IPS DF 19.7 (cell line): ENCODE data around the gene CARS1.

ENCODE experiments used
- DNase-seq: peaks from one replicate; pipeline ENCODE4 v3.0.0-alpha.2; 2013; ENCODE audit warnings: low read depth, low spot score

CARS1 gene

DNA sequence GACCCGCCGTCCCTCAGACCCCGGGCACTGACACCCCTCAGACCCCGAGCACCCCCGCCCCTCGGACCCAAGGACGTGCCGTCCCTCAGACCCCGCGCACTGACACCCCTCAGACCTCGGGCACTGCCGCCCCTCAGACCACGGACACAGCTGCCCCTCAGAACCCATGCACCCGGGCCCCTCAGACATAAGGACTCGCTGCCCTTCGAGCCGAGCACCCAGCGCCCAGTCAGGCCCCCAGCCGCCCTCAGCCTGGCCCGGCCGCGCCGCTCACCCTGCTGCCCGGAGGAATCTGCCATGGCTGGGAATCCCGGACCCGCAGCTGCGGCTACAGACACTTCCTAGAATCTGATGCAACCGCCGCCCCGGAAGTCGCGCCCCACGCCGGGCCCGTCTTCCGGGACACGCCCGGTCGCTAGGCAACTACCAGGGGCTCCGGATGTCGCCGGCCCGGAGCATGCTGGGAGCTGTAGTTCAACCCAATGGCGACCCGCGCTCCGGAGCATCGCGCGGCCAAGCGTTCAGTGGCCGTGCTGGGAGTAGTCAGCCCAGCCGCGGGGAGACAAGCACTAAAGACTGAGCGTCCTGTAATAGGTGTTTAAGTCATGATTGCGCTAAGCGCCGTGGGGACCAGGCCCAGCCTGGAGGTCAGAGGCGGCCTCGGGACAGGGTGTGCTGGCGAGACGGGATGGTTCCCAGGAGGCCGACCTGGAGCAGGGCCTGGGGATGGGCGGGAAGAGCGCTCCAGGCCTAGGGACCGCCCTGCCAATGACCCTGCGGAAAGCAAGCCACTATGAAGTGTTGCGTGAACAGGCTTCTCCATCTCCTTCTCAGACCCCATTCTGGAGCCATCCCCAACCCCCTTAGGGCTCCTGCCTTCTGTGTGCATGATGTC, at the start of gene CARS1:
CARS1 (minus strand) TSS at position 355 of the 895 bp plus-strand sequence; CDS start at position 299, 56 bp downstream.
- DNase-seq, result peak; percentile 78

- DNase-seq, result no peak
These were observed 48.8 kb upstream of the CARS1 start for GRCh38 chr11:3105791-3106735.

GRCh38 chr11:3104961-3105790, 48.0 kb upstream of the CARS1 start:
- DNase-seq, result no peak

DNA sequence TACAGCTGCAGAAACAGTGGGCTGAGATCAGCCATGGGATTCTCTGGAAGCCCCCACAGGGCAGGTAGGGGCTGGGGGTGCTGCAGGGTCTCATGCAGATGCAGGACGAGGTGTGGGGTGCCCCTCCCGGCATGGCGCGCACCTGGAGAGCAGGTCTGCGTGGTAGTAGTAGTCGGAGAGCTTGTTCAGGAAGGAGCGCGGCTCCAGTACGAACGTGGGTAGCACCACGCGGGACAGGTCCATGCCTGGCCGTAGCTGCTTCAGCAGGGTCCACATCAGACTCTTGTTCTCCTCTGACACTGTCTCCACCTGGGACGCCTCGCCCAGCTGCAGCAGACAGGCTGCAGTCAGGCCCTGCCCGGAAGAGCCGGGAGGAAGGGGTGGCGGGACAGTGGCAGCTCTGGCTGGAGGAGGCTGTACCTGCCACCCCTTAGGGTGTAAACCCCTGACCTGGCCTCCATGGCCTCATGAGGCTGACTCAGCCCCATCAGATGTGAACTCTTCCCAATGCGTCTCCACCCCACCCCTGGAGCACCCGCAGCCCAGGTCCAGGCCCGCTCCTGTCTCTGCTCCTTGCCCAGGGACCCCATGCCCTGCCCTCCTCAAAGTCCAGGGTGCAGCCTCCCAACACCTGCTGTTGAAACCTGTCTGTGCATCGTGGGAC, 47.0 kb upstream of the CARS1 start:
- DNase-seq, result no peak

GRCh38 chr11:3103076-3103475, 45.9 kb upstream of the CARS1 start:
- no peak for DNase-seq

GRCh38 chr11:3102641-3102921, 45.4 kb upstream of the CARS1 start:
- no peak for DNase-seq

- no peak for DNase-seq
These were observed 44.9 kb upstream of the CARS1 start for GRCh38 chr11:3101921-3102640.

DNA sequence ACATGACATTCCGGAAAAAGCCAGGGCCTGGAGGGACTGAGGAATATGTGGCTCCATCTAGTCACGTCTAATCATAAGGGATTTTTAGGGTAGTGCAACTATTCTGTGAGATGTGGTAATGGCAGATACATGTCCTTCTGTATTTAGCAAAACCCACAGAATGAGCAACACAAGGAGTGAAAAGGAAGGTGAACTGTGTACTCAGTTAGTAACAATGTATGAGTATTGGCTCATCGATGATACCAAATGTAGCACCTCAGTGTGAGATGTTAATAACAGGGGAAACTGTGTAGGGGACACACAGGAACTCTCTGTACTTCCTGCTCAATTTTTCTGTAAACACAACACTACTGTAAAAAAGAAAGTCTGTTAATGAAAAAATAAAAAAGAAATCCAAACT, 42.0 kb upstream of the CARS1 start:
- DNase-seq, result no peak

GRCh38 chr11:3096909-3097530, 39.8 kb upstream of the CARS1 start:
- DNase-seq, result no peak

DNA sequence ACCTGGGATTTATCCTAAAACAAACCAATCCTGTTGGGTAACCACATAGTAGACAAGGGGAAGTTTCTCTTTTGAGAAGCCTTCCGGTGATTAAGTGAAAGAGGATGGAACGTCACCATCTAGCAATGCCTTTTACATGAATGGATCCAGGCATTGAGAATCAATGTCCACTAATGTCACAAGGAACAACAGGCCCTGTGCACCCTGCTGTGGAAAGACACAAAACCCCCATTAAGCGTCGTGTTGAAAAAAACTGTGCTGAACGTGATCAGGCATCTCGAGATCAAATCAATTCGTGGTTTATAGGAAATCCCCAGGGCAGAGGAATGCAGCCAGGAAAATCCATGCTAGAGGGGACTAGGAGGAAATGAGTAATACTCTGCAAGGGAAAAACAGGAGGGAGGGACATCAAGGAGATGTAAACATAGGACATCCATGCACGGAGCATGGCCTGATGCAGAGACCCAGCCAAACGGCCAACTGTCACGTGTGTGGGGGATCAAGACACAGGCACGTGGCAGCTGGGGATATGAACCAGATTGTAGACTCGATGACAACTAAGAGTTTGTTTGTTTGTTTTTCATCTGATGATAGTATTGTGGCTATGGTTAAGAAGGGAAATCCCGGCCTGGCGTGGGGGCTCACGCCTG, 38.6 kb upstream of the CARS1 start:
- DNase-seq, result no peak

GRCh38 chr11:3094223-3094824, 37.1 kb upstream of the CARS1 start:
- DNase-seq, result no peak

DNA sequence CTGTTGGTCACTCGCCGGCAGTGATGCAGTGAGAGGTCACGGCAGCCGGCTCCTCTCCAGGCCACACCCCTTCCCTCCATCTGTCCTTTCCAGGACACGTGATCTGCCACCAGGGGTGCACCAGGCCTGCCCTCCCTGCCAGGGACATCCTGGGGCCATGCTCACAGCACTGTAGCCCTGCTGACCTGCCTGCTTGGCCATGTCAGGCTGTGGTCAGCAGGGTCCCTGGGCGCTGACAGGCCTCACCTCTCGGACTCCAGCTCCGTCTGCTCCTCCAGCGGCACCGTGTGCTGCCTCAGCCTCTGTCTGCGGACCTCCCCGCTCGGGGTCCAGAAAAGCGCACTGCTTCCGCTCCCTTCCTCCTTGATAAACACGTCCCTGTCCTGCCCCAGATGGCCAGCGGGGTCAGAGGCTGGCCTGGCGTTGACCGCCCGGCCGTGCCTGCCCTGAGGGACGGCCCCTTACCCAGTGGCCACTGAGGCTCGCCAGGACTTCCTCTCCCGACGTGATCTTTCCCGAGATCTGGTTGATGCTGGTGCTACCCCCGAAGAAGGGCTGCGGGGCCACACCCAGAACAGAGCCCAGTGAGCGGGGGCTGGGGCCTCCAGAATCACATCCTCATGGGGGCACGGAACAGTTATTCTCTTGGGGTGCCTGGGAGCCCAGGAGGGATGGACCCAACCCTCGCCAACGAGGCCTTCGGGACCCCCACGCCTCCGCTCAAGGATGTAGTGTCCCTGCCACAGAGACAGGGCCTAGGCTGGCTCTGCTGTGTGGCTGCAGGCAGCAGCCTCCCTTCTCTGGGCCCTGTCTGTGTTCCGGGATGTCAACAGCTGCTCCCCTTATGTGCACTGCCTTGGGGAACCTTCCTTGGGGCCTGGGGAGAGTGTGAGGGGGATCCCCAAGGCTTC, 36.3 kb upstream of the CARS1 start:
- DNase-seq, result no peak

- no peak for DNase-seq
These were observed 35.4 kb upstream of the CARS1 start for GRCh38 chr11:3092603-3093141.

DNA sequence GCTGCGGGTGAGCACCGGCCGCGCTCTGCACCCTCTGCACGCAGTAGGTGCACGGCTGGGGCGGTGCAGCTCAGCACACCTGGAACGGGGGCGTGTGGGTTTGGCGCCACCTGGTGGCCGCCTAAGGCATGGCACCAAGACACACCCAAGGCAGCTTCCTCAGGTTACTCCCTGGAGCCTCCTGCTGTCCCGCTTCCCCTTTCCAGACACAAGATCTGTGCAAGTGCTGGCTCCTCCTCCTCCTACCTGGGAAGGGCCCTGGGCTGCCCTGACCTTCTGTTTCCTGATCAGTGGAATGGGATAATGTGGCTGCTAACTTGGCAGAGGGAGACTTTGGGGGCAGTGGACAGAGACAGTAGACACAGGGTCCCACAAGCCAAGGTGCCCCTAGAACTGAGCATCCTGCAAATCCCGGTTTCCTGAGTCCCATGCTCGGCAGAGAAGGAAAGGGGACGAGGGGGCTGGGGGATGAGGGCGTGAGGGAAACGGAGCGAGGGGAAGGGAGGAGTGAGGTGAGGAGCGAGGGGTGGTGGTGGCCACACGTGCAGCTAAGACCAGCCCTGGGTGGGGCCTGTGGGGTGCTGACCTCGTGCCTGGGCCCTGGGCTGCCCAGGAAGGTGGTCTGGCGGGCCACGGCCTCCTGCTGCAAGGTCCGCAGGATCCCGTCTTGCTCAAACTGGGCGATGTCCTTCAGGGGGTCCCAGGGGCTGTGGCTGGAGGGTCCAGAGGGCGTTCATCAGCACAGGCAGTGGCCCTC, 34.8 kb upstream of the CARS1 start:
- DNase-seq, result peak; percentile 69

- DNase-seq, result no peak
These were observed 34.0 kb upstream of the CARS1 start for GRCh38 chr11:3091081-3091845.
